ENCODE data around the gene ARHGEF11.
A peak's percentile ranks its signal among the peaks of the same experiment; 100 is the strongest.
"Not testable (repeated sequence)": the region's sequence is repeated elsewhere in the genome, so short reads cannot be mapped to it uniquely, and the experiment has no call there.

ARHGEF11 gene

GRCh38 chr1:157045250-157046218, at the start of gene ARHGEF11:
Gene ARHGEF11 (minus strand): TSS chr1:157045742. CDS start chr1:157044330, 1,412 bp downstream.
- peak; percentile 83 for DNase-seq

- DNase-seq = no peak
Observed at GRCh38 chr1:157095091-157095490, 49.5 kb upstream of the ARHGEF11 start.

GRCh38 chr1:157092831-157093230, 47.3 kb upstream of the ARHGEF11 start:
- no peak for DNase-seq

GRCh38 chr1:157091668-157092273, 46.2 kb upstream of the ARHGEF11 start:
- DNase-seq = no peak

GRCh38 chr1:157091186-157091585, 45.6 kb upstream of the ARHGEF11 start:
- no peak for DNase-seq

GRCh38 chr1:157090771-157091170, 45.2 kb upstream of the ARHGEF11 start:
- DNase-seq = no peak

- DNase-seq = peak; percentile 55
Observed at GRCh38 chr1:157090196-157090647, 44.7 kb upstream of the ARHGEF11 start.

- no peak for DNase-seq
Observed at GRCh38 chr1:157089789-157090188, 44.2 kb upstream of the ARHGEF11 start.

GRCh38 chr1:157088607-157089006, 43.1 kb upstream of the ARHGEF11 start:
- DNase-seq = no peak

GRCh38 chr1:157087030-157087429, 41.5 kb upstream of the ARHGEF11 start:
- no peak for DNase-seq

- no peak for DNase-seq
Observed at GRCh38 chr1:157086299-157086698, 40.8 kb upstream of the ARHGEF11 start.

- no peak for DNase-seq
Observed at GRCh38 chr1:157085421-157085820, 39.9 kb upstream of the ARHGEF11 start.

- DNase-seq = no peak
Observed at GRCh38 chr1:157084720-157085119, 39.2 kb upstream of the ARHGEF11 start.

GRCh38 chr1:157081707-157082106, 36.2 kb upstream of the ARHGEF11 start:
- DNase-seq = no peak

GRCh38 chr1:157080714-157081113, 35.2 kb upstream of the ARHGEF11 start:
- DNase-seq = no peak

- DNase-seq = no peak
Observed at GRCh38 chr1:157077394-157077793, 31.9 kb upstream of the ARHGEF11 start.

- no peak for DNase-seq
Observed at GRCh38 chr1:157073944-157074685, 28.6 kb upstream of the ARHGEF11 start.

- no peak for DNase-seq
Observed at GRCh38 chr1:157069601-157070000, 24.1 kb upstream of the ARHGEF11 start.

GRCh38 chr1:157059241-157059640, 13.7 kb upstream of the ARHGEF11 start:
- DNase-seq = not testable (repeated sequence)

- no peak for DNase-seq
Observed at GRCh38 chr1:157056269-157056668, 10.7 kb upstream of the ARHGEF11 start.

GRCh38 chr1:157055729-157056128, 10.2 kb upstream of the ARHGEF11 start:
- DNase-seq = not testable (repeated sequence)

- no peak for DNase-seq
Observed at GRCh38 chr1:157050836-157051235, 5.3 kb upstream of the ARHGEF11 start.

- no peak for DNase-seq
Observed at GRCh38 chr1:157047062-157047410, 1.5 kb upstream of the ARHGEF11 start.
